GM12878 (cell line): ENCODE data around the gene SETD4. TPM values are rescaled to one million over a fixed set of nuclear protein-coding genes. Genes with fewer than 3 reads are reported as not detected.

Source experiments
- ATAC-seq: fragments of 200-7000 bp; cut with Tn5 transposase; 3 replicates; pipeline ENCODE4 v1.9.1; 2020; ENCODE audit warnings: mild to moderate bottlenecking, moderate library complexity
- BruUV-seq: library from RNA; stranded (reverse); fragments of 400-500 nt; replicated peaks from 2 replicates; lab custom pipeline; 2021; lab: Mats Ljungman, UMichigan
- CTCF ChIA-PET: fragments of 300-600 bp; sonication (Branson Sonifier 250); formaldehyde crosslinking; extraction: SDS; loops from one replicate; lab custom pipeline; 2021; ENCODE audit warnings: inconsistent platforms; lab: Yijun Ruan, JAX
- POLR2A ChIA-PET: fragments of 350-600 bp; formaldehyde crosslinking; extraction: SDS; loops from one replicate; lab custom pipeline; 2021; ENCODE audit warnings: inconsistent platforms; lab: Charles Lee
- RAD21 ChIA-PET: fragments of 300-600 bp; sonication (Branson Sonifier 250); formaldehyde crosslinking; loops from one replicate; lab custom pipeline; 2023; ENCODE audit warnings: antibody characterized with exemption; ENCODE audit not compliant: unreplicated experiment; lab: Charles Lee
- SMC1A ChIA-PET: fragments of 300-600 bp; sonication (Branson Sonifier 250); formaldehyde crosslinking; loops from one replicate; lab custom pipeline; 2023; ENCODE audit not compliant: unreplicated experiment, uncharacterized antibody; lab: Charles Lee
- DNase-seq: peaks from one replicate; pipeline ENCODE4 v3.0.0-alpha.2; 2011; ENCODE audit warnings: low read depth, low spot score
- FAIRE-seq: peaks from 3 replicates; lab custom pipeline; 2011; peaks lifted over from hg19 to GRCh38; lab: Jason Lieb, UNC
- H2AFZ ChIP-seq: 2 replicates; pipeline ENCODE4 v1.6.0; 2011; ENCODE audit warnings: low read depth, low read length, control low read depth; ENCODE audit not compliant: control insufficient read depth
- H3K27ac ChIP-seq: 2 replicates; pipeline ENCODE4 v1.5.1; 2011; ENCODE audit warnings: control low read depth; ENCODE audit not compliant: control insufficient read depth, insufficient read depth
- H3K27me3 ChIP-seq, 2 experiments: replicated peaks in 1 of 2; 2 replicates each; pipeline versions ENCODE4 v1.6.0 to v1.6.1; 2011; ENCODE audit warnings: low read length in 1 of 2; ENCODE audit not compliant: control insufficient read depth in 2 of 2, insufficient read depth in 2 of 2
- H3K36me3 ChIP-seq, 2 experiments: 2 replicates each; pipeline ENCODE4 v1.5.1; 2011; ENCODE audit warnings: low read length in 1 of 2; ENCODE audit not compliant: control insufficient read depth in 2 of 2, insufficient read depth in 2 of 2
- H3K4me1 ChIP-seq: 2 replicates; pipeline ENCODE4 v1.6.1; 2011; ENCODE audit warnings: mild to moderate bottlenecking, low read length, moderate library complexity, mixed read lengths; ENCODE audit not compliant: control insufficient read depth, insufficient read depth
- H3K4me2 ChIP-seq: 2 replicates; pipeline ENCODE4 v1.6.0; 2011; ENCODE audit warnings: control low read depth; ENCODE audit not compliant: control insufficient read depth, insufficient read depth
- H3K4me3 ChIP-seq: fragments of 200-600 bp; sonication (generic); 2 replicates; pipeline ENCODE4 v1.5.1; 2016
- H3K79me2 ChIP-seq: 2 replicates; pipeline ENCODE4 v1.6.0; 2011; ENCODE audit warnings: low read length; ENCODE audit not compliant: control insufficient read depth, insufficient read depth
- H3K9ac ChIP-seq: 2 replicates; pipeline ENCODE4 v1.8.0; 2011; ENCODE audit warnings: low read length, control low read depth, mixed read lengths; ENCODE audit not compliant: control insufficient read depth, insufficient read depth
- H3K9me3 ChIP-seq: replicated peaks from 3 replicates; pipeline ENCODE4 v1.5.1; 2011; ENCODE audit warnings: mild to moderate bottlenecking, low read length; ENCODE audit not compliant: control insufficient read depth, insufficient read depth
- H4K20me1 ChIP-seq: 2 replicates; pipeline ENCODE4 v1.6.0; 2011; ENCODE audit not compliant: control insufficient read depth, insufficient read depth
- BMI1 ChIP-seq: fragments of 450-650 bp; IDR thresholded peaks from 2 replicates; pipeline ENCODE4 v1.6.1; 2016; ENCODE audit warnings: mild to moderate bottlenecking, moderate library complexity, borderline replicate concordance
- CHD1 ChIP-seq: IDR thresholded peaks from 2 replicates; pipeline ENCODE4 v1.6.1; 2012; ENCODE audit warnings: low read depth, low read length, improper control_type of control experiment
- JUND ChIP-seq: IDR thresholded peaks from 2 replicates; pipeline ENCODE4 v1.6.1; 2012; ENCODE audit warnings: low read depth, mild to moderate bottlenecking, low read length, improper control_type of control experiment, moderate library complexity
- KDM1A ChIP-seq: fragments of 200-600 bp; sonication (generic); IDR thresholded peaks from 2 replicates; pipeline ENCODE4 v1.6.1; 2016; ENCODE audit warnings: borderline replicate concordance
- NBN ChIP-seq: fragments of 450-650 bp; IDR thresholded peaks from 2 replicates; pipeline ENCODE4 v1.6.1; 2016
- SPI1 ChIP-seq: IDR thresholded peaks from 2 replicates; pipeline ENCODE4 v1.6.1; 2011; ENCODE audit warnings: low read depth, mild to moderate bottlenecking, low read length, moderate library complexity, borderline replicate concordance; ENCODE audit not compliant: insufficient read depth
- SUPT20H ChIP-seq: IDR thresholded peaks from 2 replicates; pipeline ENCODE4 v1.6.1; 2011; ENCODE audit warnings: low read depth, mild to moderate bottlenecking, low read length, moderate library complexity, borderline replicate concordance; ENCODE audit not compliant: control insufficient read depth
- WGBS: methylation state at CpG from one replicate; pipeline ENCODE4 v1.1.6; 2016; ENCODE audit warnings: low lambda C conversion rate; ENCODE audit not compliant: insufficient replicate concordance, insufficient coverage; ENCODE audit errors: missing lambda C conversion rate; 5-methylcytosine and 5-hydroxymethylcytosine counted together
- in situ Hi-C: fragments of 300-500 bp; cut with MboI; formaldehyde crosslinking; loops from 9 replicates; pipeline ENCODE4 v1.14.3; 2018; ENCODE audit warnings: mixed read lengths
- intact Hi-C: fragments of 100-400 bp; cut with micrococcal nuclease; formaldehyde crosslinking; loops from one replicate; pipeline ENCODE4 v1.14.2; 2022; ENCODE audit not compliant: unreplicated experiment
- polyA plus RNA-seq, 11 experiments: library from polyadenylated mRNA; depleted of rRNA in 4 of 11; unstranded in 6 of 11; stranded (reverse) in 5 of 11; fragments of >200 nt; fragmentation: Nextera tagmentation in 4 of 11; fragmentation: Illumina TruSeq in 1 of 11; extraction: Ambion mirVana in 4 of 11; extraction: Trizol in 1 of 11; gene quantifications; 1 replicate in 1 of 11; 2 replicates in 10 of 11; pipeline versions ENCODE4 v1.2.1 to v1.2.3, GENCODE V29; 2011 to 2016; ENCODE audit warnings: inconsistent platforms in 2 of 11, missing spikeins in 2 of 11, low read depth in 1 of 11
- total RNA-seq, 4 experiments: library from RNA; depleted of rRNA in 3 of 4; stranded (reverse); fragments of >200 nt in 3 of 4; fragmentation: Illumina TruSeq in 1 of 4; extraction: Trizol in 1 of 4; gene quantifications; 2 replicates each; pipeline versions ENCODE4 v1.2.1 to v1.2.3, GENCODE V29; 2013 to 2021
- TF ChIP-seq, protein P1 (sequence below): IDR thresholded peaks from 2 replicates; pipeline ENCODE4 v1.6.1; 2012; ENCODE audit warnings: improper control_type of control experiment, low read depth, low read length; ENCODE audit not compliant: insufficient replicate concordance
- TF ChIP-seq, protein P2 (sequence below): fragments of 450-650 bp; IDR thresholded peaks from 2 replicates; pipeline ENCODE4 v1.6.1; 2017; ENCODE audit warnings: mild to moderate bottlenecking, moderate library complexity
- TF ChIP-seq, protein P3 (sequence below): fragments of 450-650 bp; IDR thresholded peaks from 2 replicates; pipeline ENCODE4 v1.6.1; 2016; ENCODE audit warnings: mild to moderate bottlenecking

The SETD4 gene
- total and polyA plus RNA-seq, 10 of the 15 experiments (the other 5 are each of a cell fraction or from before 2014, with no cell fraction given): 10.3 to 37.0 (median 18.6) TPM

DNA sequence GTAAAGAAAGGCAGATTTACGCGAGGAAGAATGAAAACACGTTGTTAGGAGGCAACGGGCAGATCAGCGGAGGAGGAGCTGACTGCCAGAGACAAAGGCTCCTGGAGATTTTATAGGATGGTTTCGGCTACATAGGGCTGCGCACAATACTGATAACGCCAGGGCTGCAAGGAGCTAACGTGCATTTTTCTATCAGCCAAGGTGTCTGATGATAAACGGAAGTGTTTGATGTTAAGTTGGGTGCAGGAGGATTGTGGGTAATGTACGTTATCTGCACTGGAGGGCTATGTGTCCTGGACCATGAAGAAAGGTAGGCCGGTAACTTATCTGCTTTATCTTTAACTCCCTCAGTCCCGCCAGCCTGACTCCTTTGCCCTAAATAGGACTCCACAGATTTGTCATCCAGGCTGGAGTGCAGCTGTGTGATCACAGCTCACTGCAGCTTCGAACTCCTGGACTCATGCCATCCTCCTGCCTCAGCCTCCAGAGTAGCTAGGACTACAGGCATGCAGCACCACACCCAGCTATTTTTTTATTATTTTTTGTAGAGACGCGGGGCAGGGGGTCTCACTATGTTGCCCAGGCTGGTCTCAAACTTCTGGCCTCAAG lies 29.6 kb downstream of the SETD4 start (continued):
- TF ChIP-seq, protein P1, sequence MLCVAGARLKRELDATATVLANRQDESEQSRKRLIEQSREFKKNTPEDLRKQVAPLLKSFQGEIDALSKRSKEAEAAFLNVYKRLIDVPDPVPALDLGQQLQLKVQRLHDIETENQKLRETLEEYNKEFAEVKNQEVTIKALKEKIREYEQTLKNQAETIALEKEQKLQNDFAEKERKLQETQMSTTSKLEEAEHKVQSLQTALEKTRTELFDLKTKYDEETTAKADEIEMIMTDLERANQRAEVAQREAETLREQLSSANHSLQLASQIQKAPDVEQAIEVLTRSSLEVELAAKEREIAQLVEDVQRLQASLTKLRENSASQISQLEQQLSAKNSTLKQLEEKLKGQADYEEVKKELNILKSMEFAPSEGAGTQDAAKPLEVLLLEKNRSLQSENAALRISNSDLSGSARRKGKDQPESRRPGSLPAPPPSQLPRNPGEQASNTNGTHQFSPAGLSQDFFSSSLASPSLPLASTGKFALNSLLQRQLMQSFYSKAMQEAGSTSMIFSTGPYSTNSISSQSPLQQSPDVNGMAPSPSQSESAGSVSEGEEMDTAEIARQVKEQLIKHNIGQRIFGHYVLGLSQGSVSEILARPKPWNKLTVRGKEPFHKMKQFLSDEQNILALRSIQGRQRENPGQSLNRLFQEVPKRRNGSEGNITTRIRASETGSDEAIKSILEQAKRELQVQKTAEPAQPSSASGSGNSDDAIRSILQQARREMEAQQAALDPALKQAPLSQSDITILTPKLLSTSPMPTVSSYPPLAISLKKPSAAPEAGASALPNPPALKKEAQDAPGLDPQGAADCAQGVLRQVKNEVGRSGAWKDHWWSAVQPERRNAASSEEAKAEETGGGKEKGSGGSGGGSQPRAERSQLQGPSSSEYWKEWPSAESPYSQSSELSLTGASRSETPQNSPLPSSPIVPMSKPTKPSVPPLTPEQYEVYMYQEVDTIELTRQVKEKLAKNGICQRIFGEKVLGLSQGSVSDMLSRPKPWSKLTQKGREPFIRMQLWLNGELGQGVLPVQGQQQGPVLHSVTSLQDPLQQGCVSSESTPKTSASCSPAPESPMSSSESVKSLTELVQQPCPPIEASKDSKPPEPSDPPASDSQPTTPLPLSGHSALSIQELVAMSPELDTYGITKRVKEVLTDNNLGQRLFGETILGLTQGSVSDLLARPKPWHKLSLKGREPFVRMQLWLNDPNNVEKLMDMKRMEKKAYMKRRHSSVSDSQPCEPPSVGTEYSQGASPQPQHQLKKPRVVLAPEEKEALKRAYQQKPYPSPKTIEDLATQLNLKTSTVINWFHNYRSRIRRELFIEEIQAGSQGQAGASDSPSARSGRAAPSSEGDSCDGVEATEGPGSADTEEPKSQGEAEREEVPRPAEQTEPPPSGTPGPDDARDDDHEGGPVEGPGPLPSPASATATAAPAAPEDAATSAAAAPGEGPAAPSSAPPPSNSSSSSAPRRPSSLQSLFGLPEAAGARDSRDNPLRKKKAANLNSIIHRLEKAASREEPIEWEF: no peak
- no peak for TF ChIP-seq SPI1

DNA sequence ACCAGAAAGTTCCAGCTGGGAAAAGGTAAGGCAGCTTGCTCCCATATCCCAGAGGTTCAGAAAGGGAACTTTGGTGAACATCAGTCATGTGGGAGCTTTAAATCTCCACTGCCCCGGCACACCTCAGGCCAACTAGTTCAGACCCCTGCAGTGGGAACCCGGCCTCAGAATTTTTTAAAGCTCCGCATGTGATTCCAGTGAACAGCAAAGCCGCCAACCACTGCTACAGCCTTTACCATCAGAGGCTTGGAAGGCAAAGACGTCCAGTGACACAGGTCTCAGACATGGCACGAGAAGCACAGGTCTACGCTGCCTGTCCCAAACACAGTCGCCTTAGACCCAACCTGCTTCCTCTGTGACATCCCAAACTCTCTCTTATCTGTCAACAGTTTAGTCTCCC lies 31.0 kb downstream of the SETD4 start:
- in situ Hi-C loops (loop anchor here (10.0 kb wide), 1 partner anchor 1285 kb away; no protein-coding TSS in a partner anchor), intact Hi-C loops (loop anchor here (2.0 to 10.0 kb wide), 4 partner anchors 83 to 1282 kb away; no protein-coding TSS in a partner anchor)
- Histone ChIP-seq H3K36me3 (no peaks in the 10 kb centered on the region), H3K4me1 (peaks cover 5% of the 10 kb centered on the region), H3K4me2 (no peak overlapping the region), H3K79me2 (no peaks in the 10 kb centered on the region), H3K27ac (no peak overlapping the region), H3K4me3 (no peak overlapping the region), H3K27me3 (no peaks in the 10 kb centered on the region), H3K9me3 (no peaks in the 10 kb centered on the region), H3K9ac (no peak overlapping the region), H4K20me1 (no peaks in the 10 kb centered on the region), H2AFZ (no peak overlapping the region)
- ChIA-PET CTCF (interaction anchor here (0.7 to 4.2 kb wide), 15 partner anchors 12 to 1284 kb away, joined by 3 to 16 read pairs (median 3); partner anchors contain the start of genes CBR1 and SETD4), POLR2A (no interaction called here), RAD21 (interaction anchor here (1.6 to 2.5 kb wide), 3 partner anchors 82 to 1139 kb away, joined by 4 to 9 read pairs (median 4); no protein-coding TSS in a partner anchor), SMC1A (interaction anchor here (0.9 to 2.7 kb wide), 5 partner anchors 9 to 1284 kb away, joined by 4 to 11 read pairs (median 5); no protein-coding TSS in a partner anchor)
- ATAC-seq (no peak), DNase-seq (no peak), FAIRE-seq (no peak)
- 70% methylated on average over 8 of the region's 8 CpGs for WGBS
- no TSS peak for BruUV-seq
- TF ChIP-seq BMI1 (no peak), KDM1A (no peak), NBN (no peak), JUND (no peak), SUPT20H (no peak), CHD1 (no peak)
- TF ChIP-seq, protein P2, sequence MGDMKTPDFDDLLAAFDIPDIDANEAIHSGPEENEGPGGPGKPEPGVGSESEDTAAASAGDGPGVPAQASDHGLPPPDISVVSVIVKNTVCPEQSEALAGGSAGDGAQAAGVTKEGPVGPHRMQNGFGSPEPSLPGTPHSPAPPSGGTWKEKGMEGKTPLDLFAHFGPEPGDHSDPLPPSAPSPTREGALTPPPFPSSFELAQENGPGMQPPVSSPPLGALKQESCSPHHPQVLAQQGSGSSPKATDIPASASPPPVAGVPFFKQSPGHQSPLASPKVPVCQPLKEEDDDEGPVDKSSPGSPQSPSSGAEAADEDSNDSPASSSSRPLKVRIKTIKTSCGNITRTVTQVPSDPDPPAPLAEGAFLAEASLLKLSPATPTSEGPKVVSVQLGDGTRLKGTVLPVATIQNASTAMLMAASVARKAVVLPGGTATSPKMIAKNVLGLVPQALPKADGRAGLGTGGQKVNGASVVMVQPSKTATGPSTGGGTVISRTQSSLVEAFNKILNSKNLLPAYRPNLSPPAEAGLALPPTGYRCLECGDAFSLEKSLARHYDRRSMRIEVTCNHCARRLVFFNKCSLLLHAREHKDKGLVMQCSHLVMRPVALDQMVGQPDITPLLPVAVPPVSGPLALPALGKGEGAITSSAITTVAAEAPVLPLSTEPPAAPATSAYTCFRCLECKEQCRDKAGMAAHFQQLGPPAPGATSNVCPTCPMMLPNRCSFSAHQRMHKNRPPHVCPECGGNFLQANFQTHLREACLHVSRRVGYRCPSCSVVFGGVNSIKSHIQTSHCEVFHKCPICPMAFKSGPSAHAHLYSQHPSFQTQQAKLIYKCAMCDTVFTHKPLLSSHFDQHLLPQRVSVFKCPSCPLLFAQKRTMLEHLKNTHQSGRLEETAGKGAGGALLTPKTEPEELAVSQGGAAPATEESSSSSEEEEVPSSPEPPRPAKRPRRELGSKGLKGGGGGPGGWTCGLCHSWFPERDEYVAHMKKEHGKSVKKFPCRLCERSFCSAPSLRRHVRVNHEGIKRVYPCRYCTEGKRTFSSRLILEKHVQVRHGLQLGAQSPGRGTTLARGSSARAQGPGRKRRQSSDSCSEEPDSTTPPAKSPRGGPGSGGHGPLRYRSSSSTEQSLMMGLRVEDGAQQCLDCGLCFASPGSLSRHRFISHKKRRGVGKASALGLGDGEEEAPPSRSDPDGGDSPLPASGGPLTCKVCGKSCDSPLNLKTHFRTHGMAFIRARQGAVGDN: no peak
- TF ChIP-seq, protein P3, sequence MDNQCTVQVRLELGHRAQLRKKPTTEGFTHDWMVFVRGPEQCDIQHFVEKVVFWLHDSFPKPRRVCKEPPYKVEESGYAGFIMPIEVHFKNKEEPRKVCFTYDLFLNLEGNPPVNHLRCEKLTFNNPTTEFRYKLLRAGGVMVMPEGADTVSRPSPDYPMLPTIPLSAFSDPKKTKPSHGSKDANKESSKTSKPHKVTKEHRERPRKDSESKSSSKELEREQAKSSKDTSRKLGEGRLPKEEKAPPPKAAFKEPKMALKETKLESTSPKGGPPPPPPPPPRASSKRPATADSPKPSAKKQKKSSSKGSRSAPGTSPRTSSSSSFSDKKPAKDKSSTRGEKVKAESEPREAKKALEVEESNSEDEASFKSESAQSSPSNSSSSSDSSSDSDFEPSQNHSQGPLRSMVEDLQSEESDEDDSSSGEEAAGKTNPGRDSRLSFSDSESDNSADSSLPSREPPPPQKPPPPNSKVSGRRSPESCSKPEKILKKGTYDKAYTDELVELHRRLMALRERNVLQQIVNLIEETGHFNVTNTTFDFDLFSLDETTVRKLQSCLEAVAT: no peak
